SK-N-SH treated with all-trans-retinoic acid at 6 μM for 48 hours (cell line): ENCODE measurements around the gene PIPOX.

Experiments used
- ATAC-seq: fragments of 200-7000 bp; cut with Tn5 transposase; 3 replicates; pipeline ENCODE4 v1.9.1; 2020; ENCODE audit warnings: mild to moderate bottlenecking, moderate library complexity
- ARNTL ChIP-seq: fragments of 450-650 bp; formaldehyde crosslinking; IDR thresholded peaks from 2 replicates; pipeline ENCODE4 v1.5.0; 2020; ENCODE audit warnings: low read depth, mild to moderate bottlenecking, moderate library complexity, borderline replicate concordance
- BACH2 ChIP-seq: fragments of 250-450 bp; sonication (Bioruptor Pico); IDR thresholded peaks from 2 replicates; pipeline ENCODE4 v1.9.0; 2021; ENCODE audit warnings: mild to moderate bottlenecking, borderline replicate concordance
- CSDC2 ChIP-seq: fragments of 250-450 bp; sonication (Bioruptor Pico); IDR thresholded peaks from 2 replicates; pipeline ENCODE4 v1.5.0; 2020; ENCODE audit warnings: mild to moderate bottlenecking, moderate library complexity
- ESRRG ChIP-seq: fragments of 250-450 bp; sonication (Bioruptor Pico); IDR thresholded peaks from 2 replicates; pipeline ENCODE4 v1.6.1; 2021; ENCODE audit warnings: mild to moderate bottlenecking
- GLIS3 ChIP-seq: fragments of 250-450 bp; sonication (Bioruptor Pico); IDR thresholded peaks from 2 replicates; pipeline ENCODE4 v1.5.0; 2020; ENCODE audit warnings: mild to moderate bottlenecking, moderate library complexity
- OSR1 ChIP-seq: fragments of 250-450 bp; sonication (Bioruptor Pico); IDR thresholded peaks from 2 replicates; pipeline ENCODE4 v1.8.0; 2022; ENCODE audit warnings: moderate library complexity, mild to moderate bottlenecking, inconsistent platforms
- PATZ1 ChIP-seq: fragments of 250-450 bp; sonication (Bioruptor Pico); IDR thresholded peaks from 2 replicates; pipeline ENCODE4 v1.8.0; 2020; ENCODE audit warnings: mild to moderate bottlenecking, moderate library complexity, borderline replicate concordance
- POU6F1 ChIP-seq: fragments of 250-450 bp; sonication (Bioruptor Pico); IDR thresholded peaks from 2 replicates; pipeline ENCODE4 v1.8.0; 2021; ENCODE audit warnings: low read depth, mild to moderate bottlenecking, moderate library complexity, borderline replicate concordance
- PPARA ChIP-seq: fragments of 250-450 bp; sonication (Bioruptor Pico); IDR thresholded peaks from 2 replicates; pipeline ENCODE4 v1.5.0; 2020; ENCODE audit warnings: mild to moderate bottlenecking, borderline replicate concordance
- RARB ChIP-seq: fragments of 250-450 bp; sonication (Bioruptor Pico); IDR thresholded peaks from 2 replicates; pipeline ENCODE4 v1.8.0; 2021; ENCODE audit warnings: mild to moderate bottlenecking, moderate library complexity
- SNAI2 ChIP-seq: fragments of 250-450 bp; sonication (Bioruptor Pico); IDR thresholded peaks from 2 replicates; pipeline ENCODE4 v1.5.0; 2020; ENCODE audit warnings: mild to moderate bottlenecking, moderate library complexity
- TCF4 ChIP-seq: fragments of 250-450 bp; sonication (Bioruptor Pico); IDR thresholded peaks from 2 replicates; pipeline ENCODE4 v1.8.0; 2021; ENCODE audit warnings: mild to moderate bottlenecking, moderate library complexity, borderline replicate concordance
- TSHZ2 ChIP-seq: fragments of 250-450 bp; sonication (Bioruptor Pico); IDR thresholded peaks from 2 replicates; pipeline ENCODE4 v1.5.0; 2020; ENCODE audit warnings: mild to moderate bottlenecking, moderate library complexity
- ZC3H10 ChIP-seq: fragments of 250-450 bp; sonication (Bioruptor Pico); IDR thresholded peaks from 2 replicates; pipeline ENCODE4 v1.5.1; 2021; ENCODE audit warnings: mild to moderate bottlenecking, moderate library complexity
- ZFP30 ChIP-seq: fragments of 450-650 bp; formaldehyde crosslinking; IDR thresholded peaks from 2 replicates; pipeline ENCODE4 v1.5.0; 2022; ENCODE audit warnings: mild to moderate bottlenecking, moderate library complexity
- ZNF70 ChIP-seq: fragments of 450-650 bp; formaldehyde crosslinking; IDR thresholded peaks from 2 replicates; pipeline ENCODE4 v1.5.0; 2020; ENCODE audit warnings: mild to moderate bottlenecking, moderate library complexity
- ZNF8 ChIP-seq: fragments of 450-650 bp; formaldehyde crosslinking; IDR thresholded peaks from 2 replicates; pipeline ENCODE4 v1.5.0; 2020; ENCODE audit warnings: mild to moderate bottlenecking, moderate library complexity

Gene PIPOX

DNA sequence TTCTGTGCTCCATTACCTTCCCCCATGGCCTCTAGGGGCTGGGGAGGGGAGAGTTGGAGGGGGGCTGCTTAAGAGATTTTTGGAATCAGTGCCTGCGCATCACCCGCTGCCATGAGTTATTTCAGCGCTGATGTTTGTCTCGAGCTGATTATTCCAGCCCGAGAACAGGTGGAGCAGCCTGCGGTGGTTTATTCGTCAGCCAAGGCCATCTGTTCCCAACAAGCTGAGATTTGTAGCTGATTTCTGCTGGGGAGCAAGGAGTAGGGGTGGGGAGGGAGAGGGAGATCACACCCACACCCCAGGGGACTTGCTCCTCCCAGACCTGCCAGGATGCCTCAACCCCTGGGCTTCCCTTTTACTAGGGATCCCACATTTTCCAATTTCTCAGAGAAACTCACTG lies 23.1 kb downstream of the PIPOX start:
- no peak for TF ChIP-seq ZNF70 (CRISPR knock-in tag)
- TF ChIP-seq TCF4 (CRISPR knock-in tag): peak; percentile 60; the same call in 1 of the 2 replicates
- ATAC-seq: no peak

- ATAC-seq: no peak
These were observed 23.7 kb downstream of the PIPOX start for GRCh38 chr17:29066606-29067005.

GRCh38 chr17:29068818-29069217 lies 25.9 kb downstream of the PIPOX start:
- TF ChIP-seq PATZ1 (CRISPR knock-in tag) (no peak), ZNF8 (CRISPR knock-in tag) (no peak), ZFP30 (no peak)
- ATAC-seq: peak; percentile 19; the same call in 2 of the 3 replicates

More at GRCh38 chr17:29066606-29067005, 23.7 kb downstream of the PIPOX start:
- TF ChIP-seq POU6F1 (CRISPR knock-in tag) (no peak), TSHZ2 (CRISPR knock-in tag) (no peak), ZFP30 (no peak), TCF4 (CRISPR knock-in tag) (no peak), ARNTL (CRISPR knock-in tag) (no peak), PPARA (CRISPR knock-in tag) (no peak)
- TF ChIP-seq, all 23 proteins: peak for 0

GRCh38 chr17:29069526-29070041 lies 26.6 kb downstream of the PIPOX start:
- no peak for ATAC-seq
- TF ChIP-seq ZC3H10 (no peak), POU6F1 (CRISPR knock-in tag) (no peak), ESRRG (CRISPR knock-in tag) (no peak), TCF4 (CRISPR knock-in tag) (no peak), PATZ1 (CRISPR knock-in tag) (no peak), RARB (CRISPR knock-in tag) (no peak), ARNTL (CRISPR knock-in tag) (no peak), SNAI2 (CRISPR knock-in tag) (no peak), BACH2 (CRISPR knock-in tag) (no peak), PPARA (CRISPR knock-in tag) (no peak)

- ATAC-seq: no peak
- TF ChIP-seq ZFP30 (no peak), OSR1 (CRISPR knock-in tag) (no peak), PATZ1 (CRISPR knock-in tag) (no peak), SNAI2 (CRISPR knock-in tag) (no peak), ZC3H10 (no peak), TCF4 (CRISPR knock-in tag) (no peak), GLIS3 (CRISPR knock-in tag) (no peak), ZNF70 (CRISPR knock-in tag) (no peak), BACH2 (CRISPR knock-in tag) (no peak), PPARA (CRISPR knock-in tag) (no peak), CSDC2 (CRISPR knock-in tag) (no peak), POU6F1 (CRISPR knock-in tag) (no peak), ZNF8 (CRISPR knock-in tag) (no peak)
These were observed 27.4 kb downstream of the PIPOX start for GRCh38 chr17:29070308-29070707.
